ENCODE measurements around the gene ZMYM4.

Gene ZMYM4

GRCh38 chr1:35382107-35382506 lies 113.6 kb downstream of the ZMYM4 start:
- TF ChIP-seq ZNF274 (IDR thresholded peaks at IDR 0.05; ENCODE audit: low read depth, low read length): no peak

GRCh38 chr1:35386290-35386689 lies 117.8 kb downstream of the ZMYM4 start:
- TF ChIP-seq ZNF274 (IDR thresholded peaks at IDR 0.05; ENCODE audit: low read depth, low read length): no peak
- no peak overlapping the region for H3K4me3 ChIP-seq (ENCODE audit: low read length)

More at GRCh38 chr1:35382107-35382506, 113.6 kb downstream of the ZMYM4 start:
- H3K4me3 ChIP-seq (ENCODE audit: low read length): no peak overlapping the region

GRCh38 chr1:35386959-35387358 lies 118.5 kb downstream of the ZMYM4 start:
- TF ChIP-seq ZNF274 (IDR thresholded peaks at IDR 0.05; ENCODE audit: low read depth, low read length): no peak
- no peak overlapping the region for H3K4me3 ChIP-seq (ENCODE audit: low read length)

GRCh38 chr1:35390600-35391494 lies 122.3 kb downstream of the ZMYM4 start:
- no peak for TF ChIP-seq ZNF274 (IDR thresholded peaks at IDR 0.05; ENCODE audit: low read depth, low read length)
- no peak overlapping the region for H3K4me3 ChIP-seq (ENCODE audit: low read length)

GRCh38 chr1:35394386-35394785 lies 125.9 kb downstream of the ZMYM4 start:
- TF ChIP-seq ZNF274 (IDR thresholded peaks at IDR 0.05; ENCODE audit: low read depth, low read length): no peak

GRCh38 chr1:35398739-35399138 lies 130.2 kb downstream of the ZMYM4 start:
- TF ChIP-seq ZNF274 (IDR thresholded peaks at IDR 0.05; ENCODE audit: low read depth, low read length): no peak
- H3K4me3 ChIP-seq (ENCODE audit: low read length): no peak overlapping the region

More at GRCh38 chr1:35394386-35394785, 125.9 kb downstream of the ZMYM4 start:
- H3K4me3 ChIP-seq (ENCODE audit: low read length): no peak overlapping the region

- H3K4me3 ChIP-seq (ENCODE audit: low read length): no peak overlapping the region
- TF ChIP-seq ZNF274 (IDR thresholded peaks at IDR 0.05; ENCODE audit: low read depth, low read length): no peak
Measured at GRCh38 chr1:35401049-35401448, 132.5 kb downstream of the ZMYM4 start.

- no peak overlapping the region for H3K4me3 ChIP-seq (ENCODE audit: low read length)
- TF ChIP-seq ZNF274 (IDR thresholded peaks at IDR 0.05; ENCODE audit: low read depth, low read length): no peak
Measured at GRCh38 chr1:35406103-35406502, 137.6 kb downstream of the ZMYM4 start.

- H3K4me3 ChIP-seq (ENCODE audit: low read length): no peak overlapping the region
- no peak for TF ChIP-seq ZNF274 (IDR thresholded peaks at IDR 0.05; ENCODE audit: low read depth, low read length)
Measured at GRCh38 chr1:35407743-35408142, 139.2 kb downstream of the ZMYM4 start.

- TF ChIP-seq ZNF274 (IDR thresholded peaks at IDR 0.05; ENCODE audit: low read depth, low read length): no peak
- H3K4me3 ChIP-seq (ENCODE audit: low read length): no peak overlapping the region
Measured at GRCh38 chr1:35408925-35409324, 140.4 kb downstream of the ZMYM4 start.

GRCh38 chr1:35426097-35426586 lies 157.6 kb downstream of the ZMYM4 start:
- TF ChIP-seq ZNF274 (IDR thresholded peaks at IDR 0.05; ENCODE audit: low read depth, low read length): no peak
- no peak overlapping the region for H3K4me3 ChIP-seq (ENCODE audit: low read length)

- no peak overlapping the region for H3K4me3 ChIP-seq (ENCODE audit: low read length)
- no peak for TF ChIP-seq ZNF274 (IDR thresholded peaks at IDR 0.05; ENCODE audit: low read depth, low read length)
Measured at GRCh38 chr1:35428360-35428759, 159.9 kb downstream of the ZMYM4 start.

GRCh38 chr1:35430762-35431161 lies 162.3 kb downstream of the ZMYM4 start:
- no peak for TF ChIP-seq ZNF274 (IDR thresholded peaks at IDR 0.05; ENCODE audit: low read depth, low read length)
- no peak overlapping the region for H3K4me3 ChIP-seq (ENCODE audit: low read length)

GRCh38 chr1:35431173-35431599 lies 162.7 kb downstream of the ZMYM4 start:
- no peak for TF ChIP-seq ZNF274 (IDR thresholded peaks at IDR 0.05; ENCODE audit: low read depth, low read length)

GRCh38 chr1:35432231-35432630 lies 163.7 kb downstream of the ZMYM4 start:
- no peak for TF ChIP-seq ZNF274 (IDR thresholded peaks at IDR 0.05; ENCODE audit: low read depth, low read length)

More at GRCh38 chr1:35431173-35431599, 162.7 kb downstream of the ZMYM4 start:
- H3K4me3 ChIP-seq (ENCODE audit: low read length): no peak overlapping the region

More at GRCh38 chr1:35432231-35432630, 163.7 kb downstream of the ZMYM4 start:
- H3K4me3 ChIP-seq (ENCODE audit: low read length): no peak overlapping the region

Data from GM08714 (cell line).